K562 (cell line): Measurements from ENCODE around the gene RNF187. TPM values are rescaled to one million over a fixed set of nuclear protein-coding genes. Genes with fewer than 3 reads are reported as not detected.

ENCODE experiments used
- ATF1 ChIP-seq, 2 experiments: fragments of 450-650 bp in 1 of 2; IDR thresholded peaks; 2 replicates each; pipeline ENCODE4 v1.6.1; 2016; ENCODE audit warnings: missing compliant biosample characterization in 1 of 2, missing genetic modification characterization in 1 of 2
- E2F6 ChIP-seq, 2 experiments: IDR thresholded peaks; 2 replicates each; pipeline ENCODE4 v1.6.1; 2011; ENCODE audit warnings: borderline replicate concordance in 1 of 2, control low read depth in 1 of 2, low read depth in 1 of 2, low read length in 1 of 2, mild to moderate bottlenecking in 1 of 2, mixed read lengths in 1 of 2, moderate library complexity in 1 of 2; ENCODE audit not compliant: insufficient read depth in 1 of 2, insufficient read length in 1 of 2, poor library complexity in 1 of 2, severe bottlenecking in 1 of 2; ENCODE audit errors: extremely low read depth in 1 of 2
- GABPB2 ChIP-seq: fragments of 250-450 bp; sonication (Bioruptor Pico); conservative IDR thresholded peaks from 2 replicates; pipeline ENCODE4 v1.5.1; 2021; ENCODE audit warnings: mild to moderate bottlenecking
- GTF2E2 ChIP-seq: fragments of 200-800 bp; sonication (Bioruptor generic); IDR thresholded peaks from 2 replicates; pipeline ENCODE4 v1.6.1; 2016; ENCODE audit warnings: missing genetic modification characterization, missing compliant biosample characterization
- HOXB6 ChIP-seq: fragments of 250-450 bp; sonication (Bioruptor Pico); IDR thresholded peaks from 2 replicates; pipeline ENCODE4 v1.5.1; 2022; ENCODE audit warnings: mild to moderate bottlenecking, borderline replicate concordance
- IFI16 ChIP-seq: fragments of 250-450 bp; sonication (Bioruptor Pico); IDR thresholded peaks from 2 replicates; pipeline ENCODE4 v2.1.2; 2022; ENCODE audit warnings: mild to moderate bottlenecking, inconsistent platforms
- KDM5B ChIP-seq: fragments of 200-600 bp; sonication (generic); IDR thresholded peaks from 2 replicates; pipeline ENCODE4 v1.6.1; 2012; ENCODE audit warnings: low read depth, mild to moderate bottlenecking, moderate library complexity, low read length, control low read depth, inconsistent platforms; ENCODE audit not compliant: insufficient replicate concordance
- SETDB1 ChIP-seq: IDR thresholded peaks from one replicate; pipeline ENCODE4 v1.6.1; 2012; ENCODE audit warnings: low read length, control low read depth, inconsistent platforms
- SP1 ChIP-seq: sonication (generic); formaldehyde crosslinking; IDR thresholded peaks from 2 replicates; pipeline ENCODE4 v1.8.1; 2022; ENCODE audit warnings: mild to moderate bottlenecking, missing genetic modification reagents
- USF2 ChIP-seq: sonication (generic); formaldehyde crosslinking; IDR thresholded peaks from 2 replicates; pipeline ENCODE4 v1.5.0; 2020; ENCODE audit warnings: missing genetic modification reagents
- ZNF23 ChIP-seq: fragments of 250-450 bp; sonication (Bioruptor Pico); IDR thresholded peaks from 2 replicates; pipeline ENCODE4 v1.4.0; 2020; ENCODE audit warnings: mild to moderate bottlenecking
- ZNF24 ChIP-seq: fragments of 450-650 bp; IDR thresholded peaks from 2 replicates; pipeline ENCODE4 v1.6.1; 2016
- ZNF518B ChIP-seq: fragments of 250-450 bp; sonication (Bioruptor Pico); IDR thresholded peaks from 2 replicates; pipeline ENCODE4 v1.5.0; 2021; ENCODE audit warnings: mild to moderate bottlenecking, moderate library complexity
- ZNF583 ChIP-seq: fragments of 250-450 bp; sonication (Bioruptor Pico); IDR thresholded peaks from 2 replicates; pipeline ENCODE4 v1.4.0; 2020
- polyA plus RNA-seq, 8 experiments: library from polyadenylated mRNA; depleted of rRNA in 4 of 8; stranded (reverse) in 5 of 8; unstranded in 3 of 8; fragments of >200 nt; fragmentation: Nextera tagmentation in 2 of 8; fragmentation: Illumina TruSeq in 1 of 8; extraction: Ambion mirVana in 2 of 8; extraction: Trizol in 1 of 8; gene quantifications; 2 replicates each; pipeline versions ENCODE4 v1.2.1 to v1.2.3, GENCODE V29; 2011 to 2014; ENCODE audit warnings: inconsistent platforms in 1 of 8, missing spikeins in 1 of 8
- total RNA-seq, 7 experiments: library from RNA; depleted of rRNA in 6 of 7; stranded (reverse); fragments of >200 nt in 6 of 7; fragmentation: Illumina TruSeq in 2 of 7; extraction: Trizol in 2 of 7; gene quantifications; 2 replicates each; pipeline versions ENCODE4 v1.2.1 to v1.2.3, GENCODE V29; 2011 to 2021; ENCODE audit warnings: low replicate concordance in 1 of 7

The RNF187 gene
- total and polyA plus RNA-seq, 9 of the 15 experiments (the other 6 are each of a cell fraction or from before 2014, with no cell fraction given) = 2.3 to 119 (median 41.9) TPM

GRCh38 chr1:228490120-228491078 lies 3.2 kb downstream of the RNF187 start (continued):
- TF ChIP-seq USF2 (CRISPR knock-in tag) = peak; percentile 14; the same call in 1 of the 2 replicates
- TF ChIP-seq E2F6 (IDR thresholded peaks at IDR 0.05; ENCODE audit: borderline replicate concordance in 1 of 2, extremely low read depth in 1 of 2, insufficient read depth in 1 of 2, insufficient read length in 1 of 2, low read depth in 1 of 2, low read length in 1 of 2, poor library complexity in 1 of 2, severe bottlenecking in 1 of 2) = no peak
- peak; percentile 42; the same call in 1 of the 2 replicates for TF ChIP-seq GTF2E2 (tag)
- TF ChIP-seq KDM5B = no peak
- peak; percentile 90 for TF ChIP-seq ZNF583 (CRISPR knock-in tag)
- 0 out of 2 replicates have a peak, but pooled peaks have one; percentile 18 for TF ChIP-seq SP1 (CRISPR knock-in tag)
- TF ChIP-seq ATF1 (CRISPR knock-in tag; IDR thresholded peaks at IDR 0.05) = no peak
- peak; percentile 36; the same call in 1 of the 2 replicates for TF ChIP-seq ATF1 (tag; IDR thresholded peaks at IDR 0.05)
- TF ChIP-seq ZNF518B (CRISPR knock-in tag) = no peak
- TF ChIP-seq ZNF23 = no peak; the same call in 1 of the 2 replicates
- peak; percentile 83; the same call in 1 of the 2 replicates for TF ChIP-seq GABPB2 (CRISPR knock-in tag)
- TF ChIP-seq IFI16 = peak; percentile 59
- TF ChIP-seq HOXB6 (CRISPR knock-in tag) = 0 out of 2 replicates have a peak, but pooled peaks have one; percentile 14
- no peak for TF ChIP-seq SETDB1
- peak; percentile 15; the same call in 1 of the 2 replicates for TF ChIP-seq ZNF24
